Measurements from ENCODE around the gene TNFRSF12A.

Gene TNFRSF12A

DNA sequence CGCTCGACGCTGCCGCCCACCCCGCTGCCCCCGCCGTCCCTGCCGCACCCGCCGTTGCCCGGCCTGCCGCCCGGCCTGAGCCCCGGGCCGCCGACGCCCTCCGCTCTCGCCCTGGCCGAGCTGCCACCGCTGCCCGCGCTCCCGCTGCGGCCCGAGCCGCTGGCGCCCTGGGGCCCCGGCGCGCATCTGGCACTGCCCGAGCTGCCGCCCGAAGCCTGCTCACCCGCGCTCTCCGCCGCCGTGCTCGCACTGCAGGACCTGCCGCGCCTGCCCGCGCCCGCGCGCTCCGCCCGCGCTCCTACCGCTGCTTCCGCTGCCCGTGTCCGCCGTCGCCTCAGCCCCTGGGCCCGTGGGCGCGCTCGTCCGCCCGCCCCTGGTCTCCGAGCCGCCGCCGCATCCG, 15.8 kb upstream of the TNFRSF12A start:
- H3K9me3 ChIP-seq (ENCODE audit: insufficient read depth, low read depth, low read length): no peaks in the 10 kb centered on the region
- WGBS: under 1% methylated on average over 67 of the region's 67 CpGs
- H3K4me3 ChIP-seq (ENCODE audit: low read length): peak overlapping the region; percentile 29; the same call in 1 of the 2 replicates
- no peaks in the 10 kb centered on the region for H3K27me3 ChIP-seq (ENCODE audit: insufficient read depth, low read length)
- H3K9ac ChIP-seq (ENCODE audit: low read depth, low read length): no peak overlapping the region
- H3K27ac ChIP-seq (ENCODE audit: low read depth, low read length): no peak overlapping the region
- H3K36me3 ChIP-seq (ENCODE audit: insufficient read depth, low read length): no peaks in the 10 kb centered on the region
- H3K4me1 ChIP-seq (ENCODE audit: insufficient read depth, low read length): peaks cover 30% of the 10 kb centered on the region

DNA sequence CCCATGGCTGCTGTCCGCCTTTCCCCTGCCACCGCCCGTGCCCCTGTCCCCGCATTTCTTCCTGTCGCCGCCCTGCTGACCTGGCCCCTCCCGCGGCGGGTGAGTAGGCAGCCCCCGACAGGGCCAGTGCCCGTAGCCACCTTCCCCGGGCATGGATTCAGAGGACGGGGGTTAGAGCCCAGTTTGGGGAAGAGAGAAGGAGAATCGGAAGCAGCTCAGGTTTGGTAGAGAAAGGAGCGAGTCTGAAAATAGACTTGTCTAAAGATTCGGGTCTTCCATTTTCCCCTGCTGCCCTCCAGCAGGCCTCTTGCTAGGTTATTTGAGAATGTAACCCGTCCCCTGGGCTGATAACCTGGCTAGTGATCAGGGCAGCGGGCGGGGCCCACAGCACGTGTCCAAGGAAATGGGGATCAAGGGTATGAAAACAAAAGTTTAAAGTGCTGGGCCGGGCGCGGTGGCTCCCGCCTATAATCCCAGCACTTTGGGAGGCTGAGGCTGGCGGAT, 15.3 kb upstream of the TNFRSF12A start:
- Histone ChIP-seq H3K27ac (ENCODE audit: low read depth, low read length) (peak overlapping the region; percentile 83; the same call in 1 of the 2 replicates), H3K9ac (ENCODE audit: low read depth, low read length) (peak overlapping the region; percentile 60; the same call in 1 of the 2 replicates), H3K36me3 (ENCODE audit: insufficient read depth, low read length) (no peaks in the 10 kb centered on the region), H3K9me3 (ENCODE audit: insufficient read depth, low read depth, low read length) (no peaks in the 10 kb centered on the region), H3K27me3 (ENCODE audit: insufficient read depth, low read length) (no peaks in the 10 kb centered on the region), H3K4me3 (ENCODE audit: low read length) (peak overlapping the region; percentile 65), H3K4me1 (ENCODE audit: insufficient read depth, low read length) (peaks cover 35% of the 10 kb centered on the region)
- 2% methylated on average over 25 of the region's 25 CpGs for WGBS

DNA sequence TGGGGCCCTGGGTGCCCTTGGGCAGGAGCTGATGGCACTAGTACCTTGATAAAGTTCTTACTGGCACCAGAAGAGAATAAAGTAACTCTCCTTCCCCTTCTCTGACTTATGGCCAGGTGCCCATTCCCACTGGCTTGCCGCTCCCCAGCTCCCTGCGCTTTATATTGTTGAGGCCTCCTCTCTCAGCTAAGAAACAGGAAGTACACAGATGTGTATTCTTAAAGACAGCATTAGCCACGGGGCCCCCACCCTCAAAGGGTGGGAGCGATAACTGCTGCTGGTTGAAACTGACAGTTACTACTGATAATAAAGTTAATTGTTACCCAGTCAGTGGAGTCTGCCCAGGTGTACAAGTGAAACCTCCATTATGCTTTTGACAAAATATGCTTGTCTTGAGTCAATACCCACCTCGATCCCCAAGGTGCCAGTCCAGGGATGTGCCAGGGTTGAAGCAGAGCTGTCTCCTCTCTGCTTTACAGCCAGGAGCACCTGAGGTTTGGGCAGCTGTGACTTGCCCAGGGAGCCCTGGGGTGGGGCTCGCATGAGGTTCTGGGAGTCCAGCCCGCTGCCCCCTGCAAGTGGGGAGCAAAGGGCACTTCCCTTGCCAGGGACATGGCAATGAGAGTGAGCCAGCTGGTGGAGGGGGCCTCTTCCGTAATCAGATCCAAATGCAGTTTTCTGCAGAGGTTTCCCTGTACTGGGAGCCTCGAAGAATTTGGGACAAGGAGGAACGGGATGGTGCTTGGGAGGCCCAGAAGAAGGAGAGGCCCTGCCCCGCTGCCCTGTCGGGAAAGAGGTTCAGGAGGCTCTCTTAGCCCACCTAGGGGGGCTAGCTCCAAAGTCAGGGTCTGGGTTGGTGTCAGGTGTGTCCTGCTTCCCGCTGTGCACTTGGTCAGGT, 12.9 kb upstream of the TNFRSF12A start:
- Histone ChIP-seq H3K4me1 (ENCODE audit: insufficient read depth, low read length) (peaks cover 41% of the 10 kb centered on the region), H3K4me3 (ENCODE audit: low read length) (peak overlapping the region; percentile 44), H3K36me3 (ENCODE audit: insufficient read depth, low read length) (no peaks in the 10 kb centered on the region), H3K9me3 (ENCODE audit: insufficient read depth, low read depth, low read length) (no peaks in the 10 kb centered on the region), H3K27me3 (ENCODE audit: insufficient read depth, low read length) (peaks cover 9% of the 10 kb centered on the region), H3K9ac (ENCODE audit: low read depth, low read length) (peak overlapping the region; percentile 86), H3K27ac (ENCODE audit: low read depth, low read length) (peak overlapping the region; percentile 98)
- WGBS: 42% methylated on average over 13 of the region's 13 CpGs

DNA sequence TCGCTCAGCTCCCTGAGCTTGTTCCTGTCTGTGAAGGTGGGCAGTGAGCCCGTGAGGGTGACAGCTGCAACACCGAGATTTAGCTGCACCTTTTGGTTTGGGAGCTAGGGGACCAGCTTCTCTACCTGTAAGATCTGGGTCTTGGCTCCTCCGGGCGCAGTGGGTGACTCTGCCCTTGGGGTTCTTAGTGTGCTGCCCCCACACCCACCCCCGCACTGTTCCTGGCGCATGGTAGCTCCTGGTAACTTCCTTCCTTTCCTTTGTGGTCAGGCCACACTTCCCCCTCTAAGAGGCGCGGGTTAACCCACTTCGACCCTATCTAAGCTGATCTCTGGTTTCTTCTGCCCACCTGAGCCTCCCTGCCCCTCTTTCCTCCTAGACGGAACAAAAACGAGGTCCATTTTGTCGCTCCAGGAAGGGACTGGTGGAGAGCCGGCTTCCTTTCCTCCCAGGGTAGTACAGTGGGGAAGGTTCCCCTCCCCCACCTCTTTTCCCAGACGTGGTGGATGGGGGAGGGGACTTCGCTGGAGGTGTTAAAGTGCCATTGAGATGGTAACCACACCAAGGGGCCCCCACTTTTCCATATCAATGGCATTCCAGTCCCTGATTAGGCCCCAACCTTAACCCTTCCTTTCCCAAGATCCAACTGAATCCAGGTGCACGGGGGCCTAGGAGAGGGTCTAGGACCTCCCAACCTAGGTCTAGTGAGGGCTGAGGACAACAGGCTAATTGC, 12.0 kb upstream of the TNFRSF12A start:
- Histone ChIP-seq H3K36me3 (ENCODE audit: insufficient read depth, low read length) (no peaks in the 10 kb centered on the region), H3K4me1 (ENCODE audit: insufficient read depth, low read length) (peaks cover 44% of the 10 kb centered on the region), H3K4me3 (ENCODE audit: low read length) (peak overlapping the region; percentile 44), H3K27ac (ENCODE audit: low read depth, low read length) (peak overlapping the region; percentile 98), H3K9me3 (ENCODE audit: insufficient read depth, low read depth, low read length) (no peaks in the 10 kb centered on the region), H3K27me3 (ENCODE audit: insufficient read depth, low read length) (peaks cover 11% of the 10 kb centered on the region), H3K9ac (ENCODE audit: low read depth, low read length) (peak overlapping the region; percentile 86)
- WGBS: 3% methylated on average over 13 of the region's 17 CpGs

DNA sequence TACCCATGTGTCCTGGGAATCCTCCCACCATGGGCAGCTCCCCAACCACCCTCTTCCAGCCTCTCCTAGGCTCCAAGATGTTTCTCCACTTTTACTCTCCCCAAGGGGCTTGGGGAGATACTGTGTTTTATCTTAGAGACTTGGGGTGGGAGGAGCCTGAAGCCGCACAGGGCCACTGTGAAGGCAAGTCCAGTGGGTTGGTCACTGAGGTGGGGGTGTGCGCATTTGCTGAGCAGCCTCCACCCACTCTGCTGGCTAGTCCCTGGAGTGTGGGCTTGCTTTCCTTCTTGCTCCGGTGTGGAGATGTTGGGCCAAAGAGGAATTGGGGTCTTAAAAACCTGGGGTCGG, 11.5 kb upstream of the TNFRSF12A start:
- Histone ChIP-seq H3K4me1 (ENCODE audit: insufficient read depth, low read length) (peaks cover 49% of the 10 kb centered on the region), H3K4me3 (ENCODE audit: low read length) (peak overlapping the region; percentile 44; the same call in 1 of the 2 replicates), H3K27me3 (ENCODE audit: insufficient read depth, low read length) (peaks cover 16% of the 10 kb centered on the region), H3K9ac (ENCODE audit: low read depth, low read length) (peak overlapping the region; percentile 65), H3K27ac (ENCODE audit: low read depth, low read length) (peak overlapping the region; percentile 98), H3K9me3 (ENCODE audit: insufficient read depth, low read depth, low read length) (no peaks in the 10 kb centered on the region), H3K36me3 (ENCODE audit: insufficient read depth, low read length) (no peaks in the 10 kb centered on the region)
- WGBS: 36% methylated on average over 4 of the region's 4 CpGs

DNA sequence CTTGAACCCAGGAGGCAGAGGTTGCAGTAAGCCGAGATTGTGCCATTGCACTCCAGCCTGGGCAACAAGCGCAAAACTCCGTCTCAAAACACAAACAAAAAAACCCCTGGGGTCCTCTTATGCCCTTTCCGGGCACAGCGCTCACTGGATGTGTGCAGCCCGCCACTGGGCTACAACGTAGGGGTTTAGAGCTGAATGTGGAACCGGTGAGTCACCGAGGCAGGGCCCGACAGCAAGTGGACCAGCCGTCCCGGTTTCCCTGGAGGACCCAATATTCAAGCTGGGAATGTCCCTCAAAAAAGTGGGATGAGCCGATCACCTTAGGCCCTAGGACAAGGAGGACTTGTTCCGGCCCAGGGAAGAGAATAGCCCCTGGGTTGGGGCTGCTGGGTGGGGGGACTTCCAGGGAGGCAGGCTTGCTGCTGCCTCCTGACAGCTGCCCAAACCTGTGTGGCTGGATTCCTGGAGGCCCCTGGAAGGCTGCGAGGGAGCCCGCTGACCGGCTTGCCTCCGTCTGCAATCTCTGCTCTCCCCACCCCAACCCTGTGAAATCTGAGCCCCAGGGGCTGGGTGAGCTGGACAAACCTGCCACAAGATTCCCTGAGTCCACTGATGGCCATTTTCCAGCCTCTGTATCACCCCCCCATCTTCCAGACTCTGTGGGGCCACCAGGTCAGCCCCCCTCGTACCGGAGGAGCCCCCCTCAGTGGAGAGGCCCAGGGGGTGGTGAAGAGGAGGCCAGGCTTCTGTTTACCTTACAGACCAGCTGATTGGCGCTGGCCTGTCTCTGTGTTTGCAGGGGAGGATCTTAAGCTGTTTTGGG, 10.4 kb upstream of the TNFRSF12A start:
- Histone ChIP-seq H3K9ac (ENCODE audit: low read depth, low read length) (peak overlapping the region; percentile 65), H3K9me3 (ENCODE audit: insufficient read depth, low read depth, low read length) (no peaks in the 10 kb centered on the region), H3K4me1 (ENCODE audit: insufficient read depth, low read length) (peaks cover 56% of the 10 kb centered on the region), H3K36me3 (ENCODE audit: insufficient read depth, low read length) (peaks cover 6% of the 10 kb centered on the region; the same call in 1 of the 2 replicates), H3K27ac (ENCODE audit: low read depth, low read length) (peak overlapping the region; percentile 98), H3K4me3 (ENCODE audit: low read length) (peak overlapping the region; percentile 44), H3K27me3 (ENCODE audit: insufficient read depth, low read length) (peaks cover 18% of the 10 kb centered on the region)
- 25% methylated on average over 21 of the region's 21 CpGs for WGBS

DNA sequence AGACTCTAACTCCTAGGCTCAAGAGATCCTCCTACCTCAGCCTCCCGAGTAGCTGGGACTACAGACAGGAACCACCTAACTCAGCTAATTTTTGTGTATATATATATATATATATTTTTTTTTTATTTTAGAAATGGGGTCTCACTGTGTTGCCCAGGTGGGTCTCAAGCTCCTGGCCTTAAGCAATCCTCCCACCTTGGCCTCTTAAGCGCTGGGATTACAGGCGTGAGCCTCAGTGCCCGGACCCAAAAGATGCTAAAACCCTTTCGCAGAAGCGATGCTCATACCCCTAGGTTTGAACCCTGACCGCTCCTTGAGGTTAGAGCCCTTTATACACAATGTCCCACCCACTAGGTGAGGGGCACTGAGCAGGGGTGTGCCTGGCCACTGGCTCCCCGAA, 9.7 kb upstream of the TNFRSF12A start:
- peak overlapping the region; percentile 98; the same call in 1 of the 2 replicates for H3K27ac ChIP-seq (ENCODE audit: low read depth, low read length)

DNA sequence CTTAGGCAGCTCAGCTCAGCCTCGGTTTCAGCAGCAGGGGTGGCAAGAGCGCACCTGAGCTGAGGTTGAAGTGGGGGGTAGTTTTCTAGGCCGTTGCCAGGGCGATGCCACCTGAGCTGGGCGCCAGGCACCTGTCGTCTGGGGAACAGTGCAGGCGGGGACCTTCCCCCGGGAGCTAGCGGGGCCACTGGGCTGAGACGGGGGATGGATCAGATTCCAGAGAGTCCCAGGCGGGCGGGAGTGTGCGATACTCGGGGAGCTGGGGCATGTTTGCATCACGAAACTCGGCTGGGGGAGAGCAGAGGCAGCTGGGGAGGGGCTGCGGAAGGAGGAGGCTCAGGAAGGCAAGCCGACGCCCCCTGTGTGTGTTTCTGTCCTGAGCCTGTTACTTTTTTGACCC, 7.9 kb upstream of the TNFRSF12A start:
- 21% methylated on average over 19 of the region's 19 CpGs for WGBS
- H3K36me3 ChIP-seq (ENCODE audit: insufficient read depth, low read length): peaks cover 21% of the 10 kb centered on the region
- H3K4me3 ChIP-seq (ENCODE audit: low read length): peak overlapping the region; percentile 56
- no peaks in the 10 kb centered on the region for H3K9me3 ChIP-seq (ENCODE audit: insufficient read depth, low read depth, low read length)
- H3K9ac ChIP-seq (ENCODE audit: low read depth, low read length): no peak overlapping the region
- H3K27me3 ChIP-seq (ENCODE audit: insufficient read depth, low read length): peaks cover 18% of the 10 kb centered on the region
- H3K4me1 ChIP-seq (ENCODE audit: insufficient read depth, low read length): peaks cover 46% of the 10 kb centered on the region
- H3K27ac ChIP-seq (ENCODE audit: low read depth, low read length): no peak overlapping the region; the same call in 1 of the 2 replicates

More for the DNA sequence above, 9.7 kb upstream of the TNFRSF12A start:
- WGBS: 96% methylated on average over 7 of the region's 8 CpGs
- peaks cover 13% of the 10 kb centered on the region for H3K36me3 ChIP-seq (ENCODE audit: insufficient read depth, low read length)
- no peak overlapping the region for H3K9ac ChIP-seq (ENCODE audit: low read depth, low read length)
- peak overlapping the region; percentile 44; the same call in 1 of the 2 replicates for H3K4me3 ChIP-seq (ENCODE audit: low read length)
- peaks cover 18% of the 10 kb centered on the region for H3K27me3 ChIP-seq (ENCODE audit: insufficient read depth, low read length)
- no peaks in the 10 kb centered on the region for H3K9me3 ChIP-seq (ENCODE audit: insufficient read depth, low read depth, low read length)
- H3K4me1 ChIP-seq (ENCODE audit: insufficient read depth, low read length): peaks cover 56% of the 10 kb centered on the region

DNA sequence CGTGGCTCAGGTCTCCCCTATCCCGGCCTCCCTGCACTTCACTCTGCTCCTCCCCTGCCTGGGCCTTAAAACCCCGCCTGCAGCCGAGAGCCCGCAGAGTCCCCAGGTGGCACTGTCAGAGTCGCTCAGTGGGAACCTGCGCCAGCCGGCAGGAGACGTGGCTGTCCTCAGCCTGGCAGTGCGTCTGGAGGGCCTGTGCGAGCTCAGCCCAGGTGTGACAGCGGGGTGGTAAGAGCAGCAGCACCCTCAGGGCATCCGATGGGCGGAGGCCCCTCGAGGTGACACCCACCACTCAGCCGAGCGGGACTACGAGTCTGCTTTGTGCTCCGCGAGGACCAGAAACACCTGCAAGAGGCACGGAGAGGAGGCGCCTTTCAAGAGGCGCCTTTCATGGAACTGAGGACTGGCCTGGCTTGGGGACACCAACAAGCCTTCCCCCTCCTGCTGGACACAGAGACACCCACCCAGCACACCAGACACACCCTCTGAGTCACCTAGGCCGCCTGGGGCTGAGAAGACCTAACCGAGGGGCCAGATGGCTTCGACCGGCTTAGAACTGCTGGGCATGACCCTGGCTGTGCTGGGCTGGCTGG, 7.2 kb upstream of the TNFRSF12A start, which contains the start of gene CLDN9:
TSS of gene CLDN9 (plus strand) at position 96 of the 593 bp plus-strand sequence. CDS start at position 536, 440 bp downstream.
- H3K36me3 ChIP-seq (ENCODE audit: insufficient read depth, low read length): peaks cover 21% of the 10 kb centered on the region
- WGBS: 15% methylated on average over 27 of the region's 27 CpGs
- no peak within 1 kb of the TSS for H3K9ac ChIP-seq (ENCODE audit: low read depth, low read length)
- peaks cover 18% of the 10 kb centered on the region for H3K27me3 ChIP-seq (ENCODE audit: insufficient read depth, low read length)
- H3K27ac ChIP-seq (ENCODE audit: low read depth, low read length): peak within 1 kb of the TSS; percentile 24; the same call in 1 of the 2 replicates
- H3K4me3 ChIP-seq (ENCODE audit: low read length): peak within 1 kb of the TSS; percentile 56
- H3K4me1 ChIP-seq (ENCODE audit: insufficient read depth, low read length): peaks cover 40% of the 10 kb centered on the region
- no peaks in the 10 kb centered on the region for H3K9me3 ChIP-seq (ENCODE audit: insufficient read depth, low read depth, low read length)

DNA sequence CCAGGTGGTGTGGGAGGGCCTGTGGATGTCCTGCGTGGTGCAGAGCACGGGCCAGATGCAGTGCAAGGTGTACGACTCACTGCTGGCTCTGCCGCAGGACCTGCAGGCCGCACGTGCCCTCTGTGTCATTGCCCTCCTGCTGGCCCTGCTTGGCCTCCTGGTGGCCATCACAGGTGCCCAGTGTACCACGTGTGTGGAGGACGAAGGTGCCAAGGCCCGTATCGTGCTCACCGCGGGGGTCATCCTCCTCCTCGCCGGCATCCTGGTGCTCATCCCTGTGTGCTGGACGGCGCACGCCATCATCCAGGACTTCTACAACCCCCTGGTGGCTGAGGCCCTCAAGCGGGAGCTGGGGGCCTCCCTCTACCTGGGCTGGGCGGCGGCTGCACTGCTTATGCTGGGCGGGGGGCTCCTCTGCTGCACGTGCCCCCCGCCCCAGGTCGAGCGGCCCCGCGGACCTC, 6.6 kb upstream of the TNFRSF12A start:
- Histone ChIP-seq H3K27me3 (ENCODE audit: insufficient read depth, low read length) (peaks cover 18% of the 10 kb centered on the region), H3K9ac (ENCODE audit: low read depth, low read length) (no peak overlapping the region), H3K36me3 (ENCODE audit: insufficient read depth, low read length) (peaks cover 21% of the 10 kb centered on the region), H3K27ac (ENCODE audit: low read depth, low read length) (no peak overlapping the region; the same call in 1 of the 2 replicates), H3K9me3 (ENCODE audit: insufficient read depth, low read depth, low read length) (no peaks in the 10 kb centered on the region), H3K4me1 (ENCODE audit: insufficient read depth, low read length) (peaks cover 40% of the 10 kb centered on the region), H3K4me3 (ENCODE audit: low read length) (no peak overlapping the region)
- 59% methylated on average over 27 of the region's 27 CpGs for WGBS

Data from HUES64 (cell line).